AG09319 (cell line): ENCODE data around the gene CUEDC1.

Source experiments
- DNase-seq: peaks from one replicate; pipeline ENCODE4 v3.0.0-alpha.2; 2010; ENCODE audit warnings: low read depth; ENCODE audit errors: extremely low read depth
- CTCF ChIP-seq: IDR thresholded peaks from 2 replicates; pipeline ENCODE4 v1.5.1; 2011; ENCODE audit warnings: low read depth, mild to moderate bottlenecking, inconsistent platforms, low read length, moderate library complexity

CUEDC1 gene

GRCh38 chr17:57874058-57874419 lies 81.2 kb downstream of the CUEDC1 start:
- no peak for TF ChIP-seq CTCF
- no peak for DNase-seq

GRCh38 chr17:57873261-57874057 lies 81.8 kb downstream of the CUEDC1 start:
- no peak for TF ChIP-seq CTCF
- DNase-seq, result no peak

GRCh38 chr17:57872536-57872935 lies 82.7 kb downstream of the CUEDC1 start:
- DNase-seq, result no peak
- TF ChIP-seq CTCF, result no peak

- DNase-seq, result no peak
- TF ChIP-seq CTCF, result no peak
Observed at GRCh38 chr17:57871863-57872262, 83.3 kb downstream of the CUEDC1 start.

- DNase-seq, result no peak
- no peak for TF ChIP-seq CTCF
Observed at GRCh38 chr17:57871155-57871554, 84.1 kb downstream of the CUEDC1 start.

- no peak for TF ChIP-seq CTCF
- no peak for DNase-seq
Observed at GRCh38 chr17:57870283-57870635, 85.0 kb downstream of the CUEDC1 start.

- TF ChIP-seq CTCF, result no peak
- peak; percentile 80 for DNase-seq
Observed at GRCh38 chr17:57869617-57870282, 85.5 kb downstream of the CUEDC1 start.
